ENCODE results near the gene INO80D.

DNA sequence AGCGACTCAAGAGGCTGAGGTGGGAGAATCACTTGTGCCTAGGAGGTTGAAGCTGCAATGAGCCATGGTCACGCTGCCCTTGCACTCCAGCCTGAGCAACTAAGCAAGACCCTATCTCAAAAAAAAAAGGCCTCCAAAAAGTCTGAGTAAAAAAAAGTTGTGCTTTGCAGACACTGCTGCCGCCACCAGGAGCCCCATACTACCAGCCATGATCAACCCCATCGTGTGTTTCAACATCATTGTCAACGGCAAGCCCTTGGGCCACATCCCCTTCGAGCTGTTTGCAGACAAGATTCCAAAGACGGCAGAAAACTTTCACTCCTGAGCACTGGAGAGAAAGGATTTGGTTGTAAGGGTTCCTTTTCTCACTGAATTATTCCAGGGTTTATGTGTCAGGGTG lies 137.1 kb downstream of the INO80D start:
- TF ChIP-seq POLR2AphosphoS5 (IDR thresholded peaks at IDR 0.05; ENCODE audit: low read depth) (no peak), CREB1 (CRISPR knock-in tag; IDR thresholded peaks at IDR 0.05; ENCODE audit: low read depth) (no peak), EZH2 (IDR thresholded peaks at IDR 0.05; ENCODE audit: low read depth, unreplicated experiment) (no peak), EZH2phosphoT487 (IDR thresholded peaks at IDR 0.05; ENCODE audit: unreplicated experiment) (no peak), STAT1 (IDR thresholded peaks at IDR 0.05; ENCODE audit: unreplicated experiment) (no peak), ZNF331 (CRISPR knock-in tag; IDR thresholded peaks at IDR 0.05; ENCODE audit: low read depth) (no peak), JUNB (IDR thresholded peaks at IDR 0.05; ENCODE audit: unreplicated experiment) (no peak), NANOG (IDR thresholded peaks at IDR 0.05; ENCODE audit: borderline replicate concordance) (no peak), ZNF114 (CRISPR knock-in tag; IDR thresholded peaks at IDR 0.05) (no peak), ZNF462 (CRISPR knock-in tag; IDR thresholded peaks at IDR 0.05) (no peak)
- TF ChIP-seq, protein P1, sequence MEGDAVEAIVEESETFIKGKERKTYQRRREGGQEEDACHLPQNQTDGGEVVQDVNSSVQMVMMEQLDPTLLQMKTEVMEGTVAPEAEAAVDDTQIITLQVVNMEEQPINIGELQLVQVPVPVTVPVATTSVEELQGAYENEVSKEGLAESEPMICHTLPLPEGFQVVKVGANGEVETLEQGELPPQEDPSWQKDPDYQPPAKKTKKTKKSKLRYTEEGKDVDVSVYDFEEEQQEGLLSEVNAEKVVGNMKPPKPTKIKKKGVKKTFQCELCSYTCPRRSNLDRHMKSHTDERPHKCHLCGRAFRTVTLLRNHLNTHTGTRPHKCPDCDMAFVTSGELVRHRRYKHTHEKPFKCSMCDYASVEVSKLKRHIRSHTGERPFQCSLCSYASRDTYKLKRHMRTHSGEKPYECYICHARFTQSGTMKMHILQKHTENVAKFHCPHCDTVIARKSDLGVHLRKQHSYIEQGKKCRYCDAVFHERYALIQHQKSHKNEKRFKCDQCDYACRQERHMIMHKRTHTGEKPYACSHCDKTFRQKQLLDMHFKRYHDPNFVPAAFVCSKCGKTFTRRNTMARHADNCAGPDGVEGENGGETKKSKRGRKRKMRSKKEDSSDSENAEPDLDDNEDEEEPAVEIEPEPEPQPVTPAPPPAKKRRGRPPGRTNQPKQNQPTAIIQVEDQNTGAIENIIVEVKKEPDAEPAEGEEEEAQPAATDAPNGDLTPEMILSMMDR (conservative IDR thresholded peaks at IDR 0.05; ENCODE audit: low read depth in 2 of 2): no peak
- TF ChIP-seq, protein P2, sequence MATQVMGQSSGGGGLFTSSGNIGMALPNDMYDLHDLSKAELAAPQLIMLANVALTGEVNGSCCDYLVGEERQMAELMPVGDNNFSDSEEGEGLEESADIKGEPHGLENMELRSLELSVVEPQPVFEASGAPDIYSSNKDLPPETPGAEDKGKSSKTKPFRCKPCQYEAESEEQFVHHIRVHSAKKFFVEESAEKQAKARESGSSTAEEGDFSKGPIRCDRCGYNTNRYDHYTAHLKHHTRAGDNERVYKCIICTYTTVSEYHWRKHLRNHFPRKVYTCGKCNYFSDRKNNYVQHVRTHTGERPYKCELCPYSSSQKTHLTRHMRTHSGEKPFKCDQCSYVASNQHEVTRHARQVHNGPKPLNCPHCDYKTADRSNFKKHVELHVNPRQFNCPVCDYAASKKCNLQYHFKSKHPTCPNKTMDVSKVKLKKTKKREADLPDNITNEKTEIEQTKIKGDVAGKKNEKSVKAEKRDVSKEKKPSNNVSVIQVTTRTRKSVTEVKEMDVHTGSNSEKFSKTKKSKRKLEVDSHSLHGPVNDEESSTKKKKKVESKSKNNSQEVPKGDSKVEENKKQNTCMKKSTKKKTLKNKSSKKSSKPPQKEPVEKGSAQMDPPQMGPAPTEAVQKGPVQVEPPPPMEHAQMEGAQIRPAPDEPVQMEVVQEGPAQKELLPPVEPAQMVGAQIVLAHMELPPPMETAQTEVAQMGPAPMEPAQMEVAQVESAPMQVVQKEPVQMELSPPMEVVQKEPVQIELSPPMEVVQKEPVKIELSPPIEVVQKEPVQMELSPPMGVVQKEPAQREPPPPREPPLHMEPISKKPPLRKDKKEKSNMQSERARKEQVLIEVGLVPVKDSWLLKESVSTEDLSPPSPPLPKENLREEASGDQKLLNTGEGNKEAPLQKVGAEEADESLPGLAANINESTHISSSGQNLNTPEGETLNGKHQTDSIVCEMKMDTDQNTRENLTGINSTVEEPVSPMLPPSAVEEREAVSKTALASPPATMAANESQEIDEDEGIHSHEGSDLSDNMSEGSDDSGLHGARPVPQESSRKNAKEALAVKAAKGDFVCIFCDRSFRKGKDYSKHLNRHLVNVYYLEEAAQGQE (IDR thresholded peaks at IDR 0.05; ENCODE audit: unreplicated experiment): no peak

Measured in GM23338 (cell line).